ENCODE results near the gene RIPOR1. TPM values are rescaled to one million over a fixed set of nuclear protein-coding genes. Genes with fewer than 3 reads are reported as not detected.
A peak's percentile ranks its signal among the peaks of the same experiment; 100 is the strongest.

RIPOR1 gene
- total RNA-seq, 1 donor from 2014 or later = 77.0 TPM

DNA sequence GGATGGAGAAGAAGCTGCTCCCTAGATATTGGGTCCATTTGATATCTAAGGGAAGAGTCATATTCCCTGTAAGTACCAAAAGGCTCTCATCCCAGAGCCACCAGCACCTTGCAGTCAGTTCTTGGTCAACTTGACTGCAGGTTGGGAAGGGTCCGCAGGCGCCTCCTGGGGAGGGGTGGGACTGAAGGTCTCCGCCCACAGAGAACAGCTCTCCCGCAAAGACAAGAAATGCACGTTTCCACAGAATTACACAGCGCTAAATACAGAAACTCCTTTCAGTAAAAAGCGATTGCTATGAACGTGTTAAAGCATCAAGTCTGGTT lies 32.8 kb downstream of the RIPOR1 start:
- peak overlapping the region; percentile 81 for H3K4me3 Mint-ChIP-seq (ENCODE audit: unreplicated experiment)
- TF ChIP-seq, protein P1, sequence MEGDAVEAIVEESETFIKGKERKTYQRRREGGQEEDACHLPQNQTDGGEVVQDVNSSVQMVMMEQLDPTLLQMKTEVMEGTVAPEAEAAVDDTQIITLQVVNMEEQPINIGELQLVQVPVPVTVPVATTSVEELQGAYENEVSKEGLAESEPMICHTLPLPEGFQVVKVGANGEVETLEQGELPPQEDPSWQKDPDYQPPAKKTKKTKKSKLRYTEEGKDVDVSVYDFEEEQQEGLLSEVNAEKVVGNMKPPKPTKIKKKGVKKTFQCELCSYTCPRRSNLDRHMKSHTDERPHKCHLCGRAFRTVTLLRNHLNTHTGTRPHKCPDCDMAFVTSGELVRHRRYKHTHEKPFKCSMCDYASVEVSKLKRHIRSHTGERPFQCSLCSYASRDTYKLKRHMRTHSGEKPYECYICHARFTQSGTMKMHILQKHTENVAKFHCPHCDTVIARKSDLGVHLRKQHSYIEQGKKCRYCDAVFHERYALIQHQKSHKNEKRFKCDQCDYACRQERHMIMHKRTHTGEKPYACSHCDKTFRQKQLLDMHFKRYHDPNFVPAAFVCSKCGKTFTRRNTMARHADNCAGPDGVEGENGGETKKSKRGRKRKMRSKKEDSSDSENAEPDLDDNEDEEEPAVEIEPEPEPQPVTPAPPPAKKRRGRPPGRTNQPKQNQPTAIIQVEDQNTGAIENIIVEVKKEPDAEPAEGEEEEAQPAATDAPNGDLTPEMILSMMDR (IDR thresholded peaks at IDR 0.05) = no peak
- H3K9me3 Mint-ChIP-seq (ENCODE audit: unreplicated experiment) = no peaks in the 10 kb centered on the region
- H3K4me1 Mint-ChIP-seq (ENCODE audit: unreplicated experiment) = peaks cover 20% of the 10 kb centered on the region
- DNase-seq (ENCODE audit: extremely low spot score, unreplicated experiment) = no peak
- no peaks in the 10 kb centered on the region for H3K36me3 Mint-ChIP-seq (ENCODE audit: unreplicated experiment)
- no peaks in the 10 kb centered on the region for H3K27me3 Mint-ChIP-seq (ENCODE audit: unreplicated experiment)
- H3K27ac Mint-ChIP-seq (ENCODE audit: unreplicated experiment) = peak overlapping the region; percentile 92

DNA sequence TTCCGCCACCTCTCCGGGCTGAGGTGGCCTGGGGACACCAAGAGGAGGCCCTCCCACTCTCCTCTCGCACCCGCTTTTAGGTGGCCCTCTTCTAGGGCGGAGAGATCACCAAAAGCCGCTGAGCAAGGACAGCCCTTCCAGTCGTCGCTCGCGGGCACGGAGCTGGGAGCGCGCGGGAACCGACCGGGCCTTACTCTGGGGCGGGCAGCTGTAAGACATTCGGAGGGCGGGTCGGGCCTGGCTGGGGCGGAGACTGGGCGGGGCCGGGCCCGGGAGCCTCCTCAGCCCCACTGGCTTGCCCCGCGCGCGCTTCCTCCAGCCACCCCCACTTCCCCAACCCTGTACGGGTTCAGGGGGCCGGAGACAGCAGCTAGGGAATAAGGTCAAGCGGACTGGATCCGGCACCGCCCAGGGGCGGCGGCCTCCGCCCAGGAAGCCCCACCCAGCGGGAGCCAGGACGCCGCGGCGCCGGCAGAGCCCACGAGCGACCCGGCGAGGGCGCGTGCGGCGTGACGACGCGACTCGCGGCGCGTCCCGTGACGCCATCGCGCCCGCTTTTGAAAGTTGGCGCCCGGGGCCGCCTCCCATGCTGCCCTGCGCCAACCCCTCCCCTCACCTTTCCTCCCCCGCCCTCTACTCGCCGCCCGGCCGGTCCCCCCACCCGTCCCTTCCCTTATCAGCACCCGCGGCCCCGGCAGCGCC lies 33.3 kb downstream of the RIPOR1 start:
- H3K9me3 Mint-ChIP-seq (ENCODE audit: unreplicated experiment) = no peaks in the 10 kb centered on the region
- peak; percentile 99 for DNase-seq (ENCODE audit: extremely low spot score, unreplicated experiment)
- H3K36me3 Mint-ChIP-seq (ENCODE audit: unreplicated experiment) = no peaks in the 10 kb centered on the region
- no peaks in the 10 kb centered on the region for H3K27me3 Mint-ChIP-seq (ENCODE audit: unreplicated experiment)
- TF ChIP-seq, protein P1 (IDR thresholded peaks at IDR 0.05) = no peak
- peak overlapping the region; percentile 81 for H3K4me3 Mint-ChIP-seq (ENCODE audit: unreplicated experiment)
- peak overlapping the region; percentile 92 for H3K27ac Mint-ChIP-seq (ENCODE audit: unreplicated experiment)
- H3K4me1 Mint-ChIP-seq (ENCODE audit: unreplicated experiment) = peaks cover 24% of the 10 kb centered on the region

DNA sequence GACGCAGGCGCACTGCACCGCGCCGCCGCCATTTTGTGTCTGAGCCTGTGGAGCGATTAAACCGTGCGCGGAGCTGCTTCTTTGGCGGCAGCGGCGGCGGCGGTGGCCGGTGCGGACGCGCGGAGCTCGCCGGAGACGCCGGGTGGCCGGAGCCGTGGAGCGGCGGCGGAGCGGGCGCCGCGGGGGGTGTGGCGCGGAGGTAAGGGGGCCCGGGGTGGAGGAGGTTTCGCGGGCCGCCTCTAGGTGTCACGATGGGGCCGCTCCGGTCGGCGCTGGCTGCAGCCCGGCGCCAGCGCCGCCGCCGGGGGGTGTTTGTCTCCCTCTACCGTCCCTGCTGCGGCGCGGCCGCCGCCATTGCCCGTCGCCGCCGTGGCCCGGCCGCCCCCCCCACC lies 33.9 kb downstream of the RIPOR1 start, which contains the start of gene CTCF:
Gene CTCF (plus strand): TSS at position 1 of the 392 bp plus-strand sequence. CDS start 48,307 bp downstream, outside the sequence.
- H3K27me3 Mint-ChIP-seq (ENCODE audit: unreplicated experiment) = no peaks in the 10 kb centered on the region
- H3K27ac Mint-ChIP-seq (ENCODE audit: unreplicated experiment) = peak within 1 kb of the TSS; percentile 92
- H3K9me3 Mint-ChIP-seq (ENCODE audit: unreplicated experiment) = no peaks in the 10 kb centered on the region
- H3K4me1 Mint-ChIP-seq (ENCODE audit: unreplicated experiment) = peaks cover 27% of the 10 kb centered on the region
- DNase-seq (ENCODE audit: extremely low spot score, unreplicated experiment) = no peak
- H3K4me3 Mint-ChIP-seq (ENCODE audit: unreplicated experiment) = peak within 1 kb of the TSS; percentile 84
- TF ChIP-seq, protein P1 (IDR thresholded peaks at IDR 0.05) = peak; percentile 66
- H3K36me3 Mint-ChIP-seq (ENCODE audit: unreplicated experiment) = no peaks in the 10 kb centered on the region

DNA sequence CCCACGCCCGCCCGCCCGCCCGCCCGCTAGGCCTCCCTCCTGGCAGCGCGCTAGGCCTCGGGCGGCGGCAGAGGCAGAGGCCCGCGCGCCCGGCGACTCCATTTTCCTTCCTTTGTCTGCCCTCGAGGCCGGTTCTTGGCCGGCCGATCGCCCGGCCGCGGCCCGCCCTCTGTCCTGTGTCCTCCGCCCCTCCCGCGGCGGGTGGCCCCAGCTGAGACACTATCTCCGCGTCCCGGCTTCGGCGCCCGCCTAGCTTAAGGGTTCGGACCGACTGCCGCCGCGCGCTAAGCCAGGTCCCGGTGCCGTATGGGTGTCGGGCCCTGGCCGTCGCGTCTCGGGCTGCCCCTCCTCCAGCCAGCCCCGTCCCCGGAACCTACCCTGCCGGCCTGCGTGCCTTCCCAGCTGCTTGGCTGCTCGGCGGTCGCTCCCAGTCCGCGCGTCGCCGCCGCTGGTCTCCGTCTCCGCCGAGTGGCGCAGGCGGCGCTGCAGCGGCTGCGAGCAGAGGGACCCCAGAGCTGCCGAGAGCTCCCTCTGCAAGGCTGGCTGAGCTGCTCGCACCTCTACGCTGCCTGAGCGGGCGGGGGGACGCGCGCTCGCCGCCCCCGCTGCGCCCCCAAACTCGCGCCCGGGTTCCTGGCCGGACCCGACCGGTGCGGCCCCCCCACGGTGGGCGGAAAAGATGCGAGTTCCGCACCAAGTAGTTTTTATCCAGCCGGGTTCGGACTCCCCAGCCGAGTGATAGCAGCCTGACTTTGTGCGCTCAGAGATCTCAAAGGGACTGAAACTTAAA lies 34.5 kb downstream of the RIPOR1 start:
- H3K4me1 Mint-ChIP-seq (ENCODE audit: unreplicated experiment) = peaks cover 27% of the 10 kb centered on the region
- peak; percentile 89 for DNase-seq (ENCODE audit: extremely low spot score, unreplicated experiment)
- no peaks in the 10 kb centered on the region for H3K27me3 Mint-ChIP-seq (ENCODE audit: unreplicated experiment)
- peak overlapping the region; percentile 89 for H3K27ac Mint-ChIP-seq (ENCODE audit: unreplicated experiment)
- peak overlapping the region; percentile 84 for H3K4me3 Mint-ChIP-seq (ENCODE audit: unreplicated experiment)
- no peaks in the 10 kb centered on the region for H3K9me3 Mint-ChIP-seq (ENCODE audit: unreplicated experiment)
- TF ChIP-seq, protein P1 (IDR thresholded peaks at IDR 0.05) = peak; percentile 33
- H3K36me3 Mint-ChIP-seq (ENCODE audit: unreplicated experiment) = no peaks in the 10 kb centered on the region
